Neural progenitor cell (in vitro differentiated cells): Measurements from ENCODE around the gene SLC1A1.

Experiments
- EZH2 ChIP-seq: fragments of 200-600 bp; sonication (generic); IDR thresholded peaks from 2 replicates; pipeline ENCODE4 v1.6.1; 2017; ENCODE audit warnings: antibody characterized with exemption, mild to moderate bottlenecking, moderate library complexity
- EZH2phosphoT487 ChIP-seq: fragments of 200-600 bp; sonication (generic); IDR thresholded peaks from 2 replicates; pipeline ENCODE4 v1.6.1; 2017; ENCODE audit warnings: antibody characterized with exemption
- TF ChIP-seq, protein P1 (sequence below): fragments of 200-600 bp; sonication (generic); IDR thresholded peaks from 2 replicates; pipeline ENCODE4 v1.5.1; 2017; ENCODE audit warnings: antibody characterized with exemption, mild to moderate bottlenecking

DNA sequence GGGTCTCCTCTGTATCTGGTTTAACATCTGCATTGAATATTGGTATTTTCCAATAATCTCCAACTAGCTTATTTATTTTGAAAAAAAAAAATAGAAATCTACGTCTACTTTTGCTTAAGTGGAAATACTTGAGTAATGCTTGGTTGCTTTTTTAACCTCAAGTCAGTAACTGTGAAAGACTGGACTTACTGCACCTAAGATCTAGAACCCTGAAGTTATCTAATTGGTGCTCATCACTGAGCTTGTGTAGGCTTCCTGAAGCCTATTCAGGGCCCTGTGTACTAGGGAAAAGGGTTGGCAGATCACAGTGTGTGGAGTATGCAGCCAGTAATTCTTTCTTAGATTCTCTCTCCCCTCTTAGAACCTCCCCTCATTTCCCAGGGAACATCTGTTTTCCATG, 16.2 kb downstream of the SLC1A1 start:
- TF ChIP-seq EZH2phosphoT487 (no peak), EZH2 (no peak)
- TF ChIP-seq, protein P1, sequence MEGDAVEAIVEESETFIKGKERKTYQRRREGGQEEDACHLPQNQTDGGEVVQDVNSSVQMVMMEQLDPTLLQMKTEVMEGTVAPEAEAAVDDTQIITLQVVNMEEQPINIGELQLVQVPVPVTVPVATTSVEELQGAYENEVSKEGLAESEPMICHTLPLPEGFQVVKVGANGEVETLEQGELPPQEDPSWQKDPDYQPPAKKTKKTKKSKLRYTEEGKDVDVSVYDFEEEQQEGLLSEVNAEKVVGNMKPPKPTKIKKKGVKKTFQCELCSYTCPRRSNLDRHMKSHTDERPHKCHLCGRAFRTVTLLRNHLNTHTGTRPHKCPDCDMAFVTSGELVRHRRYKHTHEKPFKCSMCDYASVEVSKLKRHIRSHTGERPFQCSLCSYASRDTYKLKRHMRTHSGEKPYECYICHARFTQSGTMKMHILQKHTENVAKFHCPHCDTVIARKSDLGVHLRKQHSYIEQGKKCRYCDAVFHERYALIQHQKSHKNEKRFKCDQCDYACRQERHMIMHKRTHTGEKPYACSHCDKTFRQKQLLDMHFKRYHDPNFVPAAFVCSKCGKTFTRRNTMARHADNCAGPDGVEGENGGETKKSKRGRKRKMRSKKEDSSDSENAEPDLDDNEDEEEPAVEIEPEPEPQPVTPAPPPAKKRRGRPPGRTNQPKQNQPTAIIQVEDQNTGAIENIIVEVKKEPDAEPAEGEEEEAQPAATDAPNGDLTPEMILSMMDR, result no peak
